OCI-M2 (cell line): ENCODE data around the gene ALG9.

Experiments used
- DNase-seq: peaks from one replicate; lab custom pipeline; 2025; ENCODE audit not compliant: unreplicated experiment; lab: John Stamatoyannopoulos, UW

The ALG9 gene

GRCh38 chr11:111837366-111837891 is 34.0 kb downstream of the ALG9 start:
- DNase-seq = no peak

- no peak for DNase-seq
Measured at GRCh38 chr11:111836721-111837120, 34.7 kb downstream of the ALG9 start.

GRCh38 chr11:111836162-111836561 is 35.2 kb downstream of the ALG9 start:
- no peak for DNase-seq

GRCh38 chr11:111835665-111836064 is 35.7 kb downstream of the ALG9 start:
- no peak for DNase-seq

- no peak for DNase-seq
Measured at GRCh38 chr11:111834432-111835163, 36.8 kb downstream of the ALG9 start.

- no peak for DNase-seq
Measured at GRCh38 chr11:111833524-111833923, 37.9 kb downstream of the ALG9 start.

- DNase-seq = no peak
Measured at GRCh38 chr11:111829185-111829968, 42.0 kb downstream of the ALG9 start.

- no peak for DNase-seq
Measured at GRCh38 chr11:111826322-111826950, 44.9 kb downstream of the ALG9 start.

GRCh38 chr11:111823629-111824028 is 47.8 kb downstream of the ALG9 start:
- no peak for DNase-seq

- no peak for DNase-seq
Measured at GRCh38 chr11:111823131-111823530, 48.2 kb downstream of the ALG9 start.

GRCh38 chr11:111819829-111820237 is 51.5 kb downstream of the ALG9 start:
- no peak for DNase-seq

GRCh38 chr11:111819161-111819828 is 52.1 kb downstream of the ALG9 start:
- DNase-seq = no peak

- no peak for DNase-seq
Measured at GRCh38 chr11:111815489-111815888, 55.9 kb downstream of the ALG9 start.

- DNase-seq = no peak
Measured at GRCh38 chr11:111814557-111815320, 56.6 kb downstream of the ALG9 start.

- DNase-seq = no peak
Measured at GRCh38 chr11:111814106-111814505, 57.3 kb downstream of the ALG9 start.

- DNase-seq = no peak
Measured at GRCh38 chr11:111812211-111812610, 59.2 kb downstream of the ALG9 start.

GRCh38 chr11:111811445-111811844 is 59.9 kb downstream of the ALG9 start:
- no peak for DNase-seq

GRCh38 chr11:111808834-111809233 is 62.5 kb downstream of the ALG9 start:
- no peak for DNase-seq

GRCh38 chr11:111808063-111808588 is 63.3 kb downstream of the ALG9 start:
- no peak for DNase-seq

GRCh38 chr11:111807076-111807475 is 64.3 kb downstream of the ALG9 start:
- DNase-seq = no peak
